Measurements from ENCODE around the gene STAT1. TPM values are rescaled to one million over a fixed set of nuclear protein-coding genes. Genes with fewer than 3 reads are reported as not detected.

Gene STAT1
- total and polyA plus RNA-seq, 10 of the 15 experiments (the other 5 are each of a cell fraction or from before 2014, with no cell fraction given), result 81.8 to 398 (median 307) TPM

DNA sequence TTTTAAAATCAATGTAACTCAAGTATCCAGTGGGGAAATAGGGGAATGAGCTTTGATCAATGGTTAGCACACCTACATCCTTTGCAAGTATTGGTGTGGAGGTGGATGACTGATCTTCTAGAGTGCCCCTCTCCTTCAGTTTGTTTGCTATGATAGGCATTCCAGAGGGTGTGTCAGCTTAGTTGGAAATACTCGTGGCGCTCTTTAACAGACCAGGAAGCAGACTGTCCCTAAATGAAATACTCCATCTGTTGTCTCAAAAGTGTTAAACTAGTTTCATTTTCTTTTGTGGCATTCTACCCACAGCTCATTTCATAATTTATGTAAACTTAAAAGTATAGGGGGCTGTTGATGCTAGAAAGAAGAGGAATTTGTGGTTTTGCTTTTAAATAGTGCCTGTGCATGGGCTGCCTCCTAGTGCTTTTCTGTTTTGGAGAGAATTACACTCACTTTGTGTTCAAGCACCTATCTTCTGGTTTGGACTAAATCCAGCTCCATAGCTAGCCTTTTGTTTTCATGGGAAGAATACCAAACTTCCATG, 66.2 kb downstream of the STAT1 start (continued):
- TF ChIP-seq, protein P1, sequence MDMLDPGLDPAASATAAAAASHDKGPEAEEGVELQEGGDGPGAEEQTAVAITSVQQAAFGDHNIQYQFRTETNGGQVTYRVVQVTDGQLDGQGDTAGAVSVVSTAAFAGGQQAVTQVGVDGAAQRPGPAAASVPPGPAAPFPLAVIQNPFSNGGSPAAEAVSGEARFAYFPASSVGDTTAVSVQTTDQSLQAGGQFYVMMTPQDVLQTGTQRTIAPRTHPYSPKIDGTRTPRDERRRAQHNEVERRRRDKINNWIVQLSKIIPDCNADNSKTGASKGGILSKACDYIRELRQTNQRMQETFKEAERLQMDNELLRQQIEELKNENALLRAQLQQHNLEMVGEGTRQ (IDR thresholded peaks at IDR 0.05; ENCODE audit: borderline replicate concordance, low read depth, low read length), result no peak
- TF ChIP-seq RELA (IDR thresholded peaks at IDR 0.05; ENCODE audit: borderline replicate concordance, partially characterized antibody), result no peak
- no peak; the same call in 1 of the 2 replicates for TF ChIP-seq ZBED1 (IDR thresholded peaks at IDR 0.05; ENCODE audit: borderline replicate concordance)
- TF ChIP-seq CBX5 (IDR thresholded peaks at IDR 0.05; ENCODE audit: low read depth), result no peak
- TF ChIP-seq POU2F2 (IDR thresholded peaks at IDR 0.05; ENCODE audit: borderline replicate concordance, low read depth, low read length), result 0 out of 3 replicates have a peak, but pooled peaks have one; percentile 26
- no peak for TF ChIP-seq SUZ12 (IDR thresholded peaks at IDR 0.05; ENCODE audit: unreplicated experiment)
- TF ChIP-seq, protein P2, sequence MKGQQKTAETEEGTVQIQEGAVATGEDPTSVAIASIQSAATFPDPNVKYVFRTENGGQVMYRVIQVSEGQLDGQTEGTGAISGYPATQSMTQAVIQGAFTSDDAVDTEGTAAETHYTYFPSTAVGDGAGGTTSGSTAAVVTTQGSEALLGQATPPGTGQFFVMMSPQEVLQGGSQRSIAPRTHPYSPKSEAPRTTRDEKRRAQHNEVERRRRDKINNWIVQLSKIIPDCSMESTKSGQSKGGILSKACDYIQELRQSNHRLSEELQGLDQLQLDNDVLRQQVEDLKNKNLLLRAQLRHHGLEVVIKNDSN (IDR thresholded peaks at IDR 0.05; ENCODE audit: borderline replicate concordance, extremely low read length, insufficient read depth, low read depth, low read length), result no peak
- no peak for TF ChIP-seq FOXK2 (IDR thresholded peaks at IDR 0.05)
- no peak for TF ChIP-seq GABPA (IDR thresholded peaks at IDR 0.05; ENCODE audit: low read depth)
- TF ChIP-seq, protein P3, sequence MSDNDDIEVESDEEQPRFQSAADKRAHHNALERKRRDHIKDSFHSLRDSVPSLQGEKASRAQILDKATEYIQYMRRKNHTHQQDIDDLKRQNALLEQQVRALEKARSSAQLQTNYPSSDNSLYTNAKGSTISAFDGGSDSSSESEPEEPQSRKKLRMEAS (IDR thresholded peaks at IDR 0.05; ENCODE audit: low read depth, low read length), result no peak
- no peak for TF ChIP-seq ZNF207 (IDR thresholded peaks at IDR 0.05; ENCODE audit: borderline replicate concordance)
- TF ChIP-seq JUNB (IDR thresholded peaks at IDR 0.05), result no peak
- TF ChIP-seq, protein P4, sequence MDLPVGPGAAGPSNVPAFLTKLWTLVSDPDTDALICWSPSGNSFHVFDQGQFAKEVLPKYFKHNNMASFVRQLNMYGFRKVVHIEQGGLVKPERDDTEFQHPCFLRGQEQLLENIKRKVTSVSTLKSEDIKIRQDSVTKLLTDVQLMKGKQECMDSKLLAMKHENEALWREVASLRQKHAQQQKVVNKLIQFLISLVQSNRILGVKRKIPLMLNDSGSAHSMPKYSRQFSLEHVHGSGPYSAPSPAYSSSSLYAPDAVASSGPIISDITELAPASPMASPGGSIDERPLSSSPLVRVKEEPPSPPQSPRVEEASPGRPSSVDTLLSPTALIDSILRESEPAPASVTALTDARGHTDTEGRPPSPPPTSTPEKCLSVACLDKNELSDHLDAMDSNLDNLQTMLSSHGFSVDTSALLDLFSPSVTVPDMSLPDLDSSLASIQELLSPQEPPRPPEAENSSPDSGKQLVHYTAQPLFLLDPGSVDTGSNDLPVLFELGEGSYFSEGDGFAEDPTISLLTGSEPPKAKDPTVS (IDR thresholded peaks at IDR 0.05; ENCODE audit: low read depth, low read length), result no peak

All from GM12878 (cell line).